Measurements from ENCODE around the gene ALG14. TPM values are rescaled to one million over a fixed set of nuclear protein-coding genes. Genes with fewer than 3 reads are reported as not detected.
A peak's percentile ranks its signal among the peaks of the same experiment; 100 is the strongest.

Gene ALG14
- total RNA-seq, 1 donor from 2014 or later: 5.5 TPM

DNA sequence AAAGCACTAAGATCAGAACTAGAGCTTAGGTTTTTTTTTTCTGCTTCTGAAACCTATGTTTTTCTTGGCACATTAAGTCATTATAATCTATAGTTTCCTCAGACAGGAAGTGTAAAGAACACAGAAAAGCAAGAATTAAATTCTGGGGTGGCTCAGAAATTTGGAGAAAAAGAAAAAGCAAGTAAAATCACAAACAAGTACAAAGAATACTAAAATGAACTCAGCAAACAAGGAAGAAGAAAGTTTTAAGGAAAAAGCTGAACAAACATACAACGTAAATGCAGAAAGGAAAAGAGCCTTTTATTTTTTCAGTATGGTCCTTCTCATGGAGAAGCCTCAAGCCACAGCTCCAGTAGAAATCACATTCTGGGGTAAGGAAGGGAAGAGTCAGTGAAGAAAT is 137.3 kb downstream of the ALG14 start:
- Mint-ChIP-seq H3K36me3 (ENCODE audit: unreplicated experiment) (no peaks in the 10 kb centered on the region), H3K4me3 (ENCODE audit: unreplicated experiment) (no peak overlapping the region), H3K4me1 (ENCODE audit: unreplicated experiment) (peaks cover 52% of the 10 kb centered on the region), H3K27me3 (ENCODE audit: unreplicated experiment) (no peaks in the 10 kb centered on the region), H3K9me3 (ENCODE audit: unreplicated experiment) (no peaks in the 10 kb centered on the region), H3K27ac (ENCODE audit: unreplicated experiment) (peak overlapping the region; percentile 84)
- TF ChIP-seq, protein P1, sequence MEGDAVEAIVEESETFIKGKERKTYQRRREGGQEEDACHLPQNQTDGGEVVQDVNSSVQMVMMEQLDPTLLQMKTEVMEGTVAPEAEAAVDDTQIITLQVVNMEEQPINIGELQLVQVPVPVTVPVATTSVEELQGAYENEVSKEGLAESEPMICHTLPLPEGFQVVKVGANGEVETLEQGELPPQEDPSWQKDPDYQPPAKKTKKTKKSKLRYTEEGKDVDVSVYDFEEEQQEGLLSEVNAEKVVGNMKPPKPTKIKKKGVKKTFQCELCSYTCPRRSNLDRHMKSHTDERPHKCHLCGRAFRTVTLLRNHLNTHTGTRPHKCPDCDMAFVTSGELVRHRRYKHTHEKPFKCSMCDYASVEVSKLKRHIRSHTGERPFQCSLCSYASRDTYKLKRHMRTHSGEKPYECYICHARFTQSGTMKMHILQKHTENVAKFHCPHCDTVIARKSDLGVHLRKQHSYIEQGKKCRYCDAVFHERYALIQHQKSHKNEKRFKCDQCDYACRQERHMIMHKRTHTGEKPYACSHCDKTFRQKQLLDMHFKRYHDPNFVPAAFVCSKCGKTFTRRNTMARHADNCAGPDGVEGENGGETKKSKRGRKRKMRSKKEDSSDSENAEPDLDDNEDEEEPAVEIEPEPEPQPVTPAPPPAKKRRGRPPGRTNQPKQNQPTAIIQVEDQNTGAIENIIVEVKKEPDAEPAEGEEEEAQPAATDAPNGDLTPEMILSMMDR (IDR thresholded peaks at IDR 0.05): no peak
- DNase-seq (ENCODE audit: extremely low spot score, unreplicated experiment): no peak

DNA sequence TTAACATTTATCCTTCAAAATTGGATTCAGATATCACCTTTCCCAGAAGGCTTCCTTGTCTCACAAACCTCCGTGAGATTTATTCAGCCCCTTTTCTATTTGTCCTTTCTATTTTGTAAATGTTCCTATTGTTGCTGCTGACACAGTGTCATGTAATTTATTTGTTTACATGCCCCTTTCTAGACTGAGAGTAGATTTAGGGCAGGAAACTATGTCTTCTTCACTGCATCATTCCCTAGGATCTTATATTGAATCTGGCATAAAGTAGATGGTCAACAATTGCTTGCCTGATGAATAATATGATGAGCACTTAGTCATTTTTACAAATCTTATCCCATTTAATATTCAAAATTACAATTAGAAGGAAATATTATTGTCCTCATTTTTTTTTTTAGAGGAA is 137.7 kb downstream of the ALG14 start:
- no peak for DNase-seq (ENCODE audit: extremely low spot score, unreplicated experiment)
- Mint-ChIP-seq H3K4me3 (ENCODE audit: unreplicated experiment) (no peak overlapping the region), H3K27me3 (ENCODE audit: unreplicated experiment) (no peaks in the 10 kb centered on the region), H3K9me3 (ENCODE audit: unreplicated experiment) (no peaks in the 10 kb centered on the region), H3K36me3 (ENCODE audit: unreplicated experiment) (no peaks in the 10 kb centered on the region), H3K4me1 (ENCODE audit: unreplicated experiment) (peaks cover 55% of the 10 kb centered on the region), H3K27ac (ENCODE audit: unreplicated experiment) (peak overlapping the region; percentile 84)
- TF ChIP-seq, protein P1 (IDR thresholded peaks at IDR 0.05): no peak

DNA sequence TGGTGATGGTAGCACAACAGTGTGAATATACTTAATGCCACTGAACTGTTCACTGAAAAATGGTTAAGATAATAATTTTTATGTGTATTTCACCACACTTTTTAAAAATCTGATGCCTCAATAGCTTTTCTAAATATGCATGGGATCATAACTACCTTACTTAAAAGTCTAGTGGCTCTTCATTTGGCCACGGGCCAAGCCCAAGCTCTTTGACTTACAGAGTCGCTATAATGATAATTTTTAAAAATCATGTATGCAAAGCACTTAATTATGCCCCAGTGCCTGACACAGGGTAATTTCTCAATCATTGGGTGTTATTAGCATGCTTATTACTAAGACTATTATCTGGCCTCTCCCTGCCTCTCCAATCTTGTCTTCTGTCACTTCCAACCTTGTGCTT is 138.2 kb downstream of the ALG14 start:
- peaks cover 55% of the 10 kb centered on the region for H3K4me1 Mint-ChIP-seq (ENCODE audit: unreplicated experiment)
- peak overlapping the region; percentile 81 for H3K27ac Mint-ChIP-seq (ENCODE audit: unreplicated experiment)
- TF ChIP-seq, protein P1 (IDR thresholded peaks at IDR 0.05): no peak
- no peaks in the 10 kb centered on the region for H3K36me3 Mint-ChIP-seq (ENCODE audit: unreplicated experiment)
- DNase-seq (ENCODE audit: extremely low spot score, unreplicated experiment): no peak
- no peak overlapping the region for H3K4me3 Mint-ChIP-seq (ENCODE audit: unreplicated experiment)
- H3K27me3 Mint-ChIP-seq (ENCODE audit: unreplicated experiment): no peaks in the 10 kb centered on the region
- no peaks in the 10 kb centered on the region for H3K9me3 Mint-ChIP-seq (ENCODE audit: unreplicated experiment)

DNA sequence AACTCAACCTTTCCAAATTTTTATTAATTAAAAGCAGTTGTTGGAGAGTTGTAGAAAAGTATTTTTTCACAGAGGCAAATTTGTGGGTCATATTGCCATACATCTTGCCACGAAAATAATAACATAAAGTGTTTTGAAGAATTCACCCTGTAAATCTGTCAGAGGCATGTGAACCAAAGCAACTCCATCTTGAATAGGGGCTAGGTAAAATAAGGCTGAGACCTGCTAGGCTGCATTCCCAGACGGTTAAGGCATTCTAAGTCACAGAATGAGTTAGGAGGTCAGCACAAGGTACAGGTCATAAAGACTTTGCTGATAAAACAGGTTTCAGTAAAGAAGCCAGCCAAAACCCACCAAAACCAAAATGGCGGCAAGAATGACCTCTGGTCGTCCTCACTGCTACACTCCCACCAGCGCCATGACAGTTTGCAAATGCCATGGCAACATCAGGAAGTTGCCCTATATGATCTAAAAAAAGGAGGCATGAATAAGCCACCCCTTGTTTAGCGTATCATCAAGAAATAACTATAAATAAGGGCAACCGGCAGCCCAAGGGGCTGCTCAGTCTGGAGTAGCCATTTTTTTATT is 141.4 kb downstream of the ALG14 start:
- H3K36me3 Mint-ChIP-seq (ENCODE audit: unreplicated experiment): no peaks in the 10 kb centered on the region
- H3K27me3 Mint-ChIP-seq (ENCODE audit: unreplicated experiment): no peaks in the 10 kb centered on the region
- H3K4me1 Mint-ChIP-seq (ENCODE audit: unreplicated experiment): peaks cover 48% of the 10 kb centered on the region
- no peak overlapping the region for H3K4me3 Mint-ChIP-seq (ENCODE audit: unreplicated experiment)
- H3K27ac Mint-ChIP-seq (ENCODE audit: unreplicated experiment): no peak overlapping the region
- TF ChIP-seq, protein P1 (IDR thresholded peaks at IDR 0.05): no peak
- no peaks in the 10 kb centered on the region for H3K9me3 Mint-ChIP-seq (ENCODE audit: unreplicated experiment)
- DNase-seq (ENCODE audit: extremely low spot score, unreplicated experiment): no peak

DNA sequence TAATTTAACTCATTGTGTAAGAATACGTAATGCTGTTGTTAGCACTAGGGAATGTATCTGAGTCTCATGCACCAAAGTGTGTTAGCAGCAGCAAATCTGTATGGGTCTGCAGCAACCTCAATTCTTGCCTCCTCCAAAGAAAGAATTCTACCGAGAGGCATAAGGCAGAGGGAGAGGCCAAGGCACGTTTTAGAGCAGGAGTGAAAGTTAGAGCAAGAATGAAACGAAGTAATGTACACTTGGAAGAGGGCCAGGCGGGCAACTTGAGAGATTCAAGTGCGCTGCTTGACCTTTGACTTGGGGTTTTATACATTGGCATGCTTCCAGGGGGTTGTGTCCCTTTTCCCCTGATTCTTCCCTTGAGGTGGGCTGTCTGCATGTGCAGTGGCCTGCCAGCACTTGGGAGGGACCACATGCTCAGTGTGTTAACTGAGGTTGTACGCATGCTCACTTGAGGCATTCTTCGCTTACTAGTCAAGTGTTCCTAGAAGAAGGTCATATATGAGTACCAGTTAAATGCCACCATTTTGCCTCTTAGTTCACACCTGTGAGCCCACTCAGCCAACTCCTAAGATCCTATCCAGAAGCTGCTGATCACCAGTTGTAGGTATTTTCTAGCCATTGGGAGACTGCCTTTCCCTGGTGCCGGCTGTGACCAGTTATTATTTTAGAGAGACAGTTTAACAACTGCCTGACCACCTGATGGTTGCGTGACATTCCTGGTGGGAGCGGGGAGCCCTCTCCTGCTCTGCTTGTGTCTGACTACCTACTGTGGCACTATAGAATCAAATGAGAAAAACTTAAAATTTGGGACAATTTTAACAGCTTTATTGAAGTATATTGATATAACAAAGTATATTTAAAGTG is 143.2 kb downstream of the ALG14 start:
- Mint-ChIP-seq H3K9me3 (ENCODE audit: unreplicated experiment) (no peaks in the 10 kb centered on the region), H3K4me3 (ENCODE audit: unreplicated experiment) (no peak overlapping the region), H3K4me1 (ENCODE audit: unreplicated experiment) (peaks cover 37% of the 10 kb centered on the region), H3K27me3 (ENCODE audit: unreplicated experiment) (no peaks in the 10 kb centered on the region), H3K27ac (ENCODE audit: unreplicated experiment) (peak overlapping the region; percentile 23), H3K36me3 (ENCODE audit: unreplicated experiment) (no peaks in the 10 kb centered on the region)
- TF ChIP-seq, protein P1 (IDR thresholded peaks at IDR 0.05): no peak
- DNase-seq (ENCODE audit: extremely low spot score, unreplicated experiment): no peak
